GM18505 (cell line): ENCODE measurements around the gene DCAF8.

ENCODE experiments used
- ATAC-seq: cut with Tn5 transposase; IDR thresholded peaks from one replicate; pipeline ENCODE4 v1.9.1; 2021; ENCODE audit not compliant: unreplicated experiment
- POLR2A ChIP-seq: IDR thresholded peaks from 4 replicates; pipeline ENCODE4 v1.6.1; 2011; ENCODE audit warnings: borderline replicate concordance; ENCODE audit not compliant: insufficient read depth, insufficient read length; ENCODE audit errors: extremely low read depth

DCAF8 gene

GRCh38 chr1:160284220-160284781 is 22.0 kb upstream of the DCAF8 start:
- ATAC-seq = no peak
- no peak for TF ChIP-seq POLR2A

- no peak for ATAC-seq
- no peak for TF ChIP-seq POLR2A
These were observed 20.5 kb upstream of the DCAF8 start for GRCh38 chr1:160282807-160283206.

- ATAC-seq = no peak
- TF ChIP-seq POLR2A = no peak
These were observed 15.6 kb upstream of the DCAF8 start for GRCh38 chr1:160277987-160278386.

GRCh38 chr1:160277330-160277729 is 15.0 kb upstream of the DCAF8 start:
- ATAC-seq = no peak
- no peak for TF ChIP-seq POLR2A

- ATAC-seq = no peak
These were observed 8.7 kb upstream of the DCAF8 start for GRCh38 chr1:160271025-160271424.

GRCh38 chr1:160267284-160267991 is 5.1 kb upstream of the DCAF8 start:
- no peak for ATAC-seq
- TF ChIP-seq POLR2A = no peak

More at GRCh38 chr1:160271025-160271424, 8.7 kb upstream of the DCAF8 start:
- no peak for TF ChIP-seq POLR2A

GRCh38 chr1:160264795-160265307 is 2.5 kb upstream of the DCAF8 start:
- no peak for TF ChIP-seq POLR2A
- no peak for ATAC-seq

GRCh38 chr1:160261556-160261892 is 825 bp downstream of the DCAF8 start:
- TF ChIP-seq POLR2A = no peak
- ATAC-seq = no peak

GRCh38 chr1:160260406-160261382 is 1.7 kb downstream of the DCAF8 start:
- no peak for ATAC-seq
- no peak for TF ChIP-seq POLR2A

GRCh38 chr1:160258177-160258798 is 4.1 kb downstream of the DCAF8 start:
- ATAC-seq = no peak
- TF ChIP-seq POLR2A = no peak

- TF ChIP-seq POLR2A = no peak
These were observed 4.8 kb downstream of the DCAF8 start for GRCh38 chr1:160257411-160258015.

GRCh38 chr1:160256396-160257046 is 5.8 kb downstream of the DCAF8 start:
- TF ChIP-seq POLR2A = no peak
- ATAC-seq = no peak

More at GRCh38 chr1:160257411-160258015, 4.8 kb downstream of the DCAF8 start:
- ATAC-seq = no peak
